Stimulated activated CD4-positive, alpha-beta T cell treated with anti-CD3 and anti-CD28 coated beads, Interleukin-2, amount 100 ng/mL, for 24 hours (primary cell): ENCODE results near the gene BARHL2.

ENCODE experiments used
- DNase-seq, 2 donors: peaks; one replicate each; pipeline ENCODE4 v3.0.0-alpha.2; 2020

Gene BARHL2

GRCh38 chr1:90716552-90717355, at the start of gene BARHL2:
Gene BARHL2, minus strand, starts transcription at chr1:90717302. Its CDS starts 107 bp downstream, at chr1:90717195.
- DNase-seq = no peak

GRCh38 chr1:90763930-90764329, 46.8 kb upstream of the BARHL2 start:
- DNase-seq = no peak

DNA sequence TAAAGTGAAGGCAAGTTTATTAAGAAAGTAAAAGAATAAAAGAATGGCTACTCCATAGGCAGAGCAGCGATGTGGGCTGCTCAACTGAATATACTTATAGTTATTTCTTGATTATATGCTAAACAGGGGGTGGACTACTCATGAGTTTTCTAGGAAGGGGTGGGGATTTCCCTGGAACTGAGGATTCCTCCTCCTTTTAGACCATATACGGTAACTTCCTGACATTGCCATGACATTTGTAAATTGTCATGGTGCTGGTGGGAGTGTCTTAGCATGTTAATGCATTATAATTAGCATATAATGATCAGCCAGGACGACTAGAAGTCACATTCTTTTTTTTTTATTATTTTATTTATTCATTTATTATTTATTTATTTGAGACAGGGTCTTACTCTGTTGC, 46.4 kb upstream of the BARHL2 start:
- no peak for DNase-seq

DNA sequence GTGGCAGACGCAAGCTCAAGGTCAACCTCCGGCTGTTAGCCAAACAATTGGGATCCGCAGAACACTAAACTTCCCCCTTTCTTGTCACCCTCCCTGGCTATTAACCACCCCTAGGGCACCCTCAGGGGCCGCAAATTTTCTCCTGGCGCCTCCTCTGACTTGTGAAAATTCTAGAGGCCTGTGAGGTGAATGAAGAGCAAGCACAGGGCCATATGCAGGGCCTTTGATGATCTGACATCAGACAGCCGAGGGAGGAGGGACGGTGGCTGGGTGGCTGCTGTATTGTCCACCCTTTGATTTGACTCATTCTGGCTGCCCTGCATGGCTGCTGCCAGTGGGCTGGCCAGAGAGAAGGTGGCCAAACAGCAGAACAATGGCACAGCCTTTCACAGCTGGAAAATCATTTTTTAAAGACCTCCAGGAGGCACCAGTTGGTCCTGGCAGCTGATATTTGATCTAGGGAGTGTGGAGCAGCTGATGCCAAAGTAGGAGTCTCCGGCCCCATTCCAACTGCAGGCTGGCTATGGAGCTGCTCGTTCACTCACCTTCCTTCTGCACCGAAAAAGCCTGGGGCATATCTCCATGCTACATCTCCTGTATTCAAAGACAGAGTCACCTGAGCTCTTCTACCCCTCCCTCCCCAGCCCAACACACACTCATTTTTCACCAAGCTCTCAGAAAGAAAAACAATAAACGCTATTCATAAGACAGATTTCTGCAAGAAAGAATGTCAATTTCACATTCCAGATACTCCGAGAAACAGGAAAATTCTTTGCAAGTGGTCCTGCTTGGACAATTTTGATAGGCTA, 44.9 kb upstream of the BARHL2 start:
- DNase-seq = no peak

- DNase-seq = no peak
These were observed 44.1 kb upstream of the BARHL2 start for GRCh38 chr1:90761156-90761555.

DNA sequence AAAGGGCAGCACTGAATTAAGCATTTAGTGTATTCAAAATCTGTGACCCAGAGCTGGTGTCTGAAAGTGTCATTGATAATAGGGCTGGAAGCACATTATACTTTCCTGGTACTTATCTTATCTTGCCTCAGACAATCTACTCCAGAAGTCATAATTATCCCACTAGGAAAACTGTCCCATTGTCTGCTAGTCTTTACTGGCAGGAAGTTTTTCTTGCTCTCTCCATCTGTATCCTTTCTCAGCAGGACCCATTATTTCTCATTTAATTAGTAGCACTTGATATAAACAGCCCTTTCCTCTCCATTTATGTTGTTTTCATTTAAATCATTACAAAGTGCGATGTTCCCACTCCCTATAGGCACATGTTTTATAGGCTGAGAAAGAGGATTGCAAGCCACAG, 36.5 kb upstream of the BARHL2 start:
- DNase-seq = no peak

DNA sequence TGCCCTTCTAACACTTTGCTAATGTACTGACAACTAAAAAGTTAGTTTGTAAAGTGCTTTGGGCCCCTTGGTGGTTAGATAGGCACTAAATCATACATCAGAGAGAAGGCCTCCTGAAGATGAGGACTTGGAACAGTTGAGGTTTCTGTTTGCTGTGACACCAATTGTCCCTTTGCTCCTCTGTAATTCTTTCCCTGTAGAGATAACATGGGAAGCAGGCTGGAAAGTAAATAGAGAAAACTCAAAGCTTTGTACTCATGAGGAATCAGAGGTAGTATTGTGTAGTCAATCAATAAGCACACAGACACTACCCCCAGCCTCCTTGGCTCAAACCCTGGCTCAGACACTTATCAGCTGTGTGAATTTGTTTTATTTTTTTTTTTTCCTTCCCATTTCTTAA, 31.6 kb upstream of the BARHL2 start:
- no peak for DNase-seq

DNA sequence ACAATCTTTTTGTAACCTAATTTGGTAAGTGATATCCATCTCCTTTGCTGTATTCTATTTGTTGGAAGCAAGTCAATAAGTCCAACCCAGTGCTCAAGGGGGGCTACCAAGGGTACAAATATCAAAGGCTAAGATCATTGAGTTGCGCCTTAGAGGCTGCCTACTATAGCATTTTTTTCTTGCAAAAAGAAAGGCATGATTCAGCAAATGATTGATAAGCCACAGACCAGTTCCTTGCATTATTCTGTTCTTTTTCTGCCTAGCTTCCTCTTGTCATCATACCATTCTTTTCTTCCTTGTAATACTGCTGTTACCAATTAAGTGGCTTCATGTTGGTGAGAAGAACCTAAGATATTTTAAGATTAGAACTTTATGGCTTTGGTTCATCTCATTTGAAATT, 29.8 kb upstream of the BARHL2 start:
- no peak for DNase-seq

DNA sequence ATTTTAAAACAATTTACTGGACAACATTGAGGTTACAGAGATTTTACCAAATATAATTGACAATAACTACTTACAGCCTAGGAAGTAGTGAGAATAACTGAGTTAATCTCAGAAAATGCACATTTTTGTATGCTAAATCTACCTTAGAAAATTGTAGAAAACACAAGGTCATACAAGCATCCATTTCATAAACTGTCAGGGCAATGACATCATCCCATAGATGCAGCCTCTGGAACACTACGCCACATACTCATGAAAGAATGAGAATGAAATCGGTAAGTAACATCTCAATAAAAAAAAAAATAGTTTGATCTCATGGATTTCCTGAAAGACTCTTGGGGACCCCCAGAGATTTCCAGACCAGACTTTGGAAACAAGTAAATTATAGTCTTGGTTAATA, 28.9 kb upstream of the BARHL2 start:
- DNase-seq = no peak

- no peak for DNase-seq
These were observed 15.0 kb upstream of the BARHL2 start for GRCh38 chr1:90732136-90732535.

- no peak for DNase-seq
These were observed 14.4 kb upstream of the BARHL2 start for GRCh38 chr1:90731382-90732050.

DNA sequence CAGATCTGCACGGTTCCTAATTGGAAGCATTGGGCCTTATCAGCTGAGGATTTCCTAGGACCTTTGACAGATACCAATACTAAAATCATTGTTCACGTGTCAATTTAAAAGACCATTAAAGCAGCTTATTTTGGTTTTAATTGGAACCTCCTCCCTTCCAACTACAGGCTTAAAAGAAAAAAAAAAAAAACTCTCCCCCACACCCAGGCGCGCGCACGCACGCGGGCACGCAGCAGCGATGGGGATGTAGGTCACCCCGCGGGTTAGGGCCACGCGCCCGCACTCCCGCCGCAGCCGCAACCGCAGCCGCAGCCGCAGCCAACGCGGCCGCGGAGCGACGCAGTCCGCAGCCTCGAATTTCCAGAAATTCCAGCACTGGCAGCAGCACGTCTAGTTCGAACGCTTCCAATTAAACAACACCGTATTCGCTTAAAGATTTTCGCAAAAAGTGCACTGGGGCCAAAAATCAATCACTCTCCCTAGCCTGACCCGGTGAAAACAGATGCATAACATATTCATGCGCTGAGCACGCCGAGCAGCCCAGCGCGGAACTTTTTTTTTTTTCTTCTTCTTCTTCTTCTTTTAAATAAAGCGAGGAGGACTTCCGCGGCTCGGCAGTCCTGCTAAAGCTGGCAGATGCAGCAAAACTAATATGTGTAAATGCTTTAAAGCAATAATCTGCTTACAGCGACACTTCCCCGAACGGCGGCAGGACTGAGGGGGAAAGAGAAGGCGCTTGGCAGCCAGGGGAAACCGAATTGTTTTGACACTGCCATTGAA, 13.3 kb upstream of the BARHL2 start:
- no peak for DNase-seq

DNA sequence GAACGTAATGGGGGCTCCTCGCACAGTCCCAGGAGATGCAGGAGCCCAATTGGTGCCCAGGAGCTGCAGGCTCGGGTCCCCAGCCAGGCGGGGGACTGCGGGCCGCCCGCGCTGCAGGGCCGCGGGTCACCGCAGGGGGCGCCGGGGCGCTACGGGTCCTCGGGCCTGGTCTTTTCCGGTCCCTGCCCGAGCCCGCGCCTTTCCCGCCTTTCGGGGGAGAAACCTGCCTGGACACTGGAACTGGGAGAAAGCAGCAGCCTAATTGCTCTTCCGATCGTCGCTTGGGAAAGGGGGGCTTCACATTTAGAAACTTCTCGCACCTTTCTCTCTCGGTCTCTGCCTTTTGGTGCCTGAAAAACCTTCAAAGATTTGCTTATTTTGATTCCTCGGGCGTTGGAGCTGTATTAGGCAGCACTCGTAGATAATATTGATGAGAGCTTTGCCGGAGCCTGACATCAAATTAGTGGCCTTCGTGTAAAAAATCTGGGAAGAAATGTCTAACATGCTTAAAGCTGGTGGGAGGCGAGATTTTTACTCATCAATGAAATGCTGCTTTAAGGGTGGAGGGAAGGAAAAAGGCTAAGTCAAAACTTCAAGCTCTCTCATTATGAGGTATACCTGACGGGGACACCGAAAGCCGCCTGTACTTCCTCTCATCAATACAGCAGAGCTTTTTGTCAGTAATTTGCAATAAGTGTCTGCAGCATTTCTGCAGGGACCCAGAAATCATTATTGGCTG, 12.6 kb upstream of the BARHL2 start:
- no peak for DNase-seq

DNA sequence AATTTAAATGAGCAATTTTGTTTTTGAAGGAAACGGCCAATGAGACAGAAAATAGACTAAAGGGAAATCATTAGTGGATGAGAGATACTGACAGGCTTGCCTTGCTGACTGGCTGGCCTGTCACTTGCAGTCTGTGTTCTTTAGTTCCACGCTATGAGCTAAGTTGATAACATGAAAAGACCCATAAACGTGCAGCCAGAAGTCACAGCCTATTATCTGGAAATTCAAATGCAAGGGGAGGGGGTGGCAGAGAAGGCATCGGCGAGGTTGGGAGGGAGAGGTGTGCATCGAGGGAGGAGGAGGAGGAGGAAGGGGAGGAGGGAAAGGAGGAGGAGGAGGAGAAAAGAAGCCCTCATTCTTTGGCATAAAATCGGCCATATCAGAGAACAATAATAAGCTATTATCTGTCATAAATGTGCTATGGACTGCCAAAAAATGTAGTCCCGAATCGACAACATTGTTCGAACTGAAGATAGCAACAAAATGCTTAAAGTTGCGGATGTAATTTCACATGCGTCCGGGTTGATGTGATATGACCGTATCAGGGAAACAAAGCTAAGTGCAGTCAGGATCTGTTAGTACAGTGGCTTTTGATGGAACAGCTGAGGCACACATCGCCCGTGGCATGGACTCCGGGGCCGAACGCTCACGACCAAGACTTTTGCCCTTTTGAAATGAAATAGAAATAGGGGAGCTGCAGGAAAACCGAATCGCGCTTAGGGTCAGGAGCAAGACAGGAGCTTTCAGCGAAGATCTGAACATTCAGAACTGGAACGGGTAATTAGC, 11.6 kb upstream of the BARHL2 start:
- DNase-seq = no peak

GRCh38 chr1:90727917-90728501, 10.9 kb upstream of the BARHL2 start:
- DNase-seq = no peak

GRCh38 chr1:90726986-90727480, 9.9 kb upstream of the BARHL2 start:
- no peak for DNase-seq

GRCh38 chr1:90726425-90726985, 9.4 kb upstream of the BARHL2 start:
- DNase-seq = no peak

DNA sequence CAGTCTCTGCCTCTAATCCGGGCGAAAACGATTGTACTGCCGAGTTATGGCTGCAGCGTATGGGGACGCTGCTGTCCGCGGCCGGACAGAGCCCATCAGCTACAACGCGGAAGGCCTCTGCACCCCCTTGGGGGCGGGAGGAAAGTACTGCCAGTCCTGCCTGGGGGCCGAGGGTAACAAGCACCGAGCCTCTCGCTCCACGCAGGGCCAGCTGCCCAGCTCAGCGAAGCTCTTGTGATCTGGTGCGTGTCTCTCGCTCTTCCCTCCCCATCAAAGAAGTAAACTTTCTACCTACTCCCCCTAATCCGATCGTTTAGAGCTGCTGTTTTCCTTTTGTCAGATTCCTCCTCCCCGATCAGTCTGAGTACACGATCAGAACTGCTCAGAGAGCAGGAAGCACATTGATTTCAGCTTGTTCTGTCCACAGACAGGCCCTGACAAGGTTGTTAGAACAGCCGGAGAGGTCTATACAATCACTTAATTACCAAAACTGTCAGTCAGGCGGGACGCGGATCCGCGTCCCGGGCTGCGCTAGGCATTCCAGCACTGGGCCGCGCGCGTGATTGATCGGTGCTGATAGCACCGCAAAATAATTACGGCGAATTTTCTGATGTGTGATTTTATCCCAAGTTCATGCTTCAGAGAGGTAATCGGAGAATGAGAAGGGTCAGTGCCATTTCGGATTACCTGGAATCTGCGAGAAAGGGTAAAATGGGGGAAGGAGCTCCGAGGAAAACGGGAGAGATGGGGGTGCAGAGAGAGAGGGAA, 8.7 kb upstream of the BARHL2 start:
- no peak for DNase-seq

- DNase-seq = no peak
These were observed 8.0 kb upstream of the BARHL2 start for GRCh38 chr1:90724926-90725656.
